Keratinocyte (primary cell): ENCODE data around the gene RNASE8.

ENCODE experiments used
- CTCF ChIP-seq, 3 experiments: IDR thresholded peaks in 1 of 3; conservative IDR thresholded peaks in 1 of 3; optimal IDR thresholded peaks in 1 of 3; 2 replicates in 2 of 3; 3 replicates in 1 of 3; pipeline versions ENCODE3 to v1.5.1; 2011; ENCODE audit warnings: low read length in 3 of 3, mild to moderate bottlenecking in 3 of 3, moderate library complexity in 2 of 3, control low read depth in 1 of 3, inconsistent platforms in 1 of 3; ENCODE audit not compliant: insufficient read depth in 2 of 3; ENCODE audit errors: extremely low read depth in 1 of 3
- EZH2 ChIP-seq: IDR thresholded peaks from one replicate; pipeline ENCODE4 v1.6.1; 2012; ENCODE audit warnings: inconsistent platforms, mild to moderate bottlenecking, low read length, moderate library complexity

GRCh38 chr14:21098076-21098891 lies 40.7 kb downstream of the RNASE8 start, which contains the start of gene ZNF219:
- TF ChIP-seq CTCF (optimal IDR thresholded peaks at IDR 0.05 in 1 of 3, IDR thresholded peaks at IDR 0.05 in 1 of 3, conservative IDR thresholded peaks at IDR 0.05 in 1 of 3; ENCODE audit: extremely low read depth in 1 of 3, insufficient read depth in 2 of 3, low read length in 3 of 3) (no peak), EZH2 (no peak)
